ENCODE measurements around the gene PLD3.
"Not testable (repeated sequence)": the region's sequence is repeated elsewhere in the genome, so short reads cannot be mapped to it uniquely, and the experiment has no call there.

PLD3 gene

DNA sequence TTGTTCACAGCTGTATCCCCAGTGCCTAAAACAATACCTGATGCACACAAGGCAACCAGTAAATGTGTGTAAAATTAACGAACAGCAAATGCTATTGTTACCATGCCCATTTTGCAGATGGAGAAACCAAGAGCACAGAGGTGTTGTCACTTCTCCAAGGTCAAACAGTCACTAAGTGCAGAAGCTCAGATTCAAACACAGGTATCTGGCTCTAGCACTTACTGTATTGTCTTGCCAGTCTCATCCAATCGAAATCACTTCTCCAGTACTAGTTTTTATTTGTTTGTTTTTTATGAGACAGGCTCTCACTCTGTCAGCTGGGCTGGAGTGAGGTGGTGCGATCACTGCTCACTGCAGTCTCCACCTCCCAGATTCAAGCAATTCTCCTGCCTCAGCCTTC, 13.7 kb downstream of the PLD3 start:
- Histone ChIP-seq H3K4me1 (ENCODE audit: control insufficient read depth, insufficient read depth, low read length) (no peaks in the 10 kb centered on the region), H3K9me3 (ENCODE audit: control insufficient read depth, low read length) (no peaks in the 10 kb centered on the region), H3K36me3 (ENCODE audit: control insufficient read depth, insufficient read depth, low read length) (no peaks in the 10 kb centered on the region), H3K27me3 (ENCODE audit: control insufficient read depth, insufficient read depth, low read length, poor library complexity, severe bottlenecking) (no peaks in the 10 kb centered on the region), H3K27ac (ENCODE audit: insufficient read depth, low read depth, low read length, poor library complexity, severe bottlenecking) (no peak overlapping the region), H3K4me3 (ENCODE audit: insufficient read depth, low read depth, low read length) (no peak overlapping the region)
- WGBS, 2 experiments = 90 to 91% methylated on average over 3 of the region's 3 CpGs

DNA sequence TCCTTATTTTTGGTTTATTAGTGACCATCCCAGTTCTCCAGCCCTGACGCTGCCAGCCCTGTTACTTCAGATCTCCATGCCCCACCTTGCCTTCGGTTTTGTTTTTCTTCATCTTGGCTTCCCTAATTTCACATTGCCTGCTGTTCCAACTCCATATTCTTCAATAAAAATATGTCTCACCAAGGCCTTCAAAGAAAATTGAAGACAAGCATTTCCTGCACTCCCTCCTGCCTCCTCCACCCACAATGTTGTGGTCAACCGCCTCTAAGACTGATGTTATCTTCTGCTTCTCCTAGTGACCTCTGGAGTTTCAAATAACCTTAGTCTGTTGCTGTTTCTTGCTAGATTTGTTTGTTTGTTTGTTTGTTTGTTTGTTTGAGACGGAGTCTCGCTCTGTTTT, 14.6 kb downstream of the PLD3 start:
- Histone ChIP-seq H3K36me3 (ENCODE audit: control insufficient read depth, insufficient read depth, low read length) (peaks cover 3% of the 10 kb centered on the region), H3K4me1 (ENCODE audit: control insufficient read depth, insufficient read depth, low read length) (no peaks in the 10 kb centered on the region), H3K27me3 (ENCODE audit: control insufficient read depth, insufficient read depth, low read length, poor library complexity, severe bottlenecking) (no peaks in the 10 kb centered on the region), H3K27ac (ENCODE audit: insufficient read depth, low read depth, low read length, poor library complexity, severe bottlenecking) (no peak overlapping the region), H3K9me3 (ENCODE audit: control insufficient read depth, low read length) (no peaks in the 10 kb centered on the region), H3K4me3 (ENCODE audit: insufficient read depth, low read depth, low read length) (no peak overlapping the region)
- WGBS, 2 experiments = 90 to 95% methylated on average over 5 of the region's 5 CpGs

DNA sequence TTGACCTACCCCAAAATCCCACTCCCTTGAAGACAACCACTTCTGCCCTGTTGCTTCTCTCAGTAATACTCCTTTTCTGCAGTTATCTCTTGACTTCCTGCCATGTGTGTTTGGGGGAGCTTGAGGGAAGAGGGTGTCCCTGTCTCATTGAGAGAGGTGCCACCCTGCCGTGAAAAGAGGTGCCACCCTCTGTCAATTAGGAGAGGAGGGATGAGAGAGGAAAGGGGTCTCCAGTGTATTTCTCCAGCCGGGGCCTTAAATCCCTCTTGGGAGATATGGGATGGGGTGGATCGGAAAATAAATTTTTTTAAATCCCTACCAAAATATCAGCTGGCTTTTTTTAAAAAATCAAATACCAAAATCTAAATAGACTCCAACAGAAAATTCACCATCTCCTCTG, 16.5 kb downstream of the PLD3 start:
- no peaks in the 10 kb centered on the region for H3K4me1 ChIP-seq (ENCODE audit: control insufficient read depth, insufficient read depth, low read length)
- H3K27ac ChIP-seq (ENCODE audit: insufficient read depth, low read depth, low read length, poor library complexity, severe bottlenecking) = no peak overlapping the region
- peaks cover 12% of the 10 kb centered on the region for H3K36me3 ChIP-seq (ENCODE audit: control insufficient read depth, insufficient read depth, low read length)
- no peaks in the 10 kb centered on the region for H3K27me3 ChIP-seq (ENCODE audit: control insufficient read depth, insufficient read depth, low read length, poor library complexity, severe bottlenecking)
- H3K4me3 ChIP-seq (ENCODE audit: insufficient read depth, low read depth, low read length) = no peak overlapping the region
- no peaks in the 10 kb centered on the region for H3K9me3 ChIP-seq (ENCODE audit: control insufficient read depth, low read length)
- 83 to 87% methylated on average over 2 to 3 of the region's 3 CpGs for WGBS, 2 experiments

DNA sequence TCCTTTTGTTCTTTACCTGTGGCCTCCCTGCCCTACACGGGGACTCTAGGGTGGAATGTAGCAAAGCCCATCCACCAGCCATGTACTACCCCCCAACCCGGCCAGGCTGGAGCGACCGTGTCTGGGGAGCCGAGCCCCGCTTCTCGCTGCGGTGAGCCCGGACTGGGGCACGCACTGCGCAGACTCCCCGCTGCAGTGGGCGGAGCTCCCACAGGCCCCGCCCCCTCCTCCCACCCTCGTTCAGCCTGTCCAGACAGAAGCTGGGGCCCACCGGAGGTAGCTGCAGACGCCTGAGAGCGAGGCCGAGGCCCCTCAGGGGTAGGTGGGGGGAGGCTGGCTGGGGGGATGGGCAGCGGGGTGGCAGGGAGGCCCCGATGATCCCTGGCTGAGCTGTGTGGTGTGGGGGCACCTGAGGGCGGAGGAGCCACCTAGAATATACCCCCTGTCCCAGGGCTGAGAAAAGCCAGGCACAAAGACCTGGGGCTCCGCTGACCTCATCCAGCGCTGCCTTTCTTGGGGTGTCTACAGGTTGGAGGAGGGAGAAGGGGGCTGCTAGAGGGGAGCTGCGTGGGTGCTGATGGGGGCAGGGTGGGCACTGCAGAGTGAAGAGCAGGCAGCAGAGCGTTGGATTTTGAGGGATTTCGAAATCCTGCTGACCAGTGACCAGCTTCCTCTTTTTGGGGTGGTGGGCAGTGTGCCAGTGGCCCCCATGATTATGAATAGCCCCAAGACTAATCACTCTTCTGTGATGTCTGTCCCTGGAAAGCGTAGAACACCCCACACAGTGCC, 17.3 kb downstream of the PLD3 start:
- WGBS, 2 experiments = 4 to 6% methylated on average over 28 of the region's 28 CpGs

DNA sequence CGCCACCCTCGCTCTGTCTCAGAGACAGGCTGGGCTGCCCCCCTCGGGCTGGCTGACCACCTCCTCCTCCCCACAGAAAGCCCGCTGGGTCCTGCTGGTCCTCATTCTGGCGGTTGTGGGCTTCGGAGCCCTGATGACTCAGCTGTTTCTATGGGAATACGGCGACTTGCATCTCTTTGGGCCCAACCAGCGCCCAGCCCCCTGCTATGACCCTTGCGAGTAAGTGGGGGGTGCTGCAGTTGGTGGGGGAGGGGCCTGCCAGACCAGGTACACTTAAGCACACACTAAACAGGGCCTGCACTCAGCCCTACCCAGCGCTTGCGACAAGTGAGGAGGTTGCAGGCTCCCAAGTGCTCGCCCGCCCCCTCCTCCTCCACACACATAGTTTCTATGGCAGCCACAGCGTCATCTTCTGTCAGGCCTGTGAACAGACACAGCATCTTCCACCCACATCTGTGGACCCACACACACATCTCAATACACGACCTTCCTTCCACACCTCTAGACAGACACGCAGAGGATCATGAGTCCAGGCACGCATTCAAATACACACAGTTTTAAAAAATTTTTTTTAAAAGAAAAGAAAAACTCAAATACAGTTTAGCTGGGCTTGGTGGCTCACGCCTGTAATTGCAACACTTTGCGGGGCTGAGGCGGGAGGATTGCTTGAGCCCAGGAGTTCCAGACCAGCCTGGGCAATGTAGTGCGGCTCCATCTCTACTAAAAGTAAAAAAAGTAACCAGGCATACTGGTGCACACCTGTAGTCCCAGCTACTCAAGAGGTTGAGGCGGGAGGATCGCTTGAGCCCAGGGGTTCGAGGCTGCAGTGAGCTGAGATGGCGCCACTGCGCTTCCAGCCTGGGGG, 18.4 kb downstream of the PLD3 start:
- H3K27me3 ChIP-seq (ENCODE audit: control insufficient read depth, insufficient read depth, low read length, poor library complexity, severe bottlenecking) = no peaks in the 10 kb centered on the region
- H3K4me3 ChIP-seq (ENCODE audit: insufficient read depth, low read depth, low read length) = peak overlapping the region; percentile 45
- no peaks in the 10 kb centered on the region for H3K9me3 ChIP-seq (ENCODE audit: control insufficient read depth, low read length)
- H3K27ac ChIP-seq (ENCODE audit: insufficient read depth, low read depth, low read length, poor library complexity, severe bottlenecking) = no peak overlapping the region
- H3K36me3 ChIP-seq (ENCODE audit: control insufficient read depth, insufficient read depth, low read length) = peaks cover 12% of the 10 kb centered on the region
- 39 to 43% methylated on average over 27 of the region's 27 CpGs for WGBS, 2 experiments
- H3K4me1 ChIP-seq (ENCODE audit: control insufficient read depth, insufficient read depth, low read length) = no peaks in the 10 kb centered on the region

More for the DNA sequence above, 17.3 kb downstream of the PLD3 start:
- Histone ChIP-seq H3K27ac (ENCODE audit: insufficient read depth, low read depth, low read length, poor library complexity, severe bottlenecking) (no peak overlapping the region), H3K4me1 (ENCODE audit: control insufficient read depth, insufficient read depth, low read length) (no peaks in the 10 kb centered on the region), H3K4me3 (ENCODE audit: insufficient read depth, low read depth, low read length) (peak overlapping the region; percentile 45), H3K9me3 (ENCODE audit: control insufficient read depth, low read length) (no peaks in the 10 kb centered on the region), H3K36me3 (ENCODE audit: control insufficient read depth, insufficient read depth, low read length) (peaks cover 12% of the 10 kb centered on the region), H3K27me3 (ENCODE audit: control insufficient read depth, insufficient read depth, low read length, poor library complexity, severe bottlenecking) (no peaks in the 10 kb centered on the region)

DNA sequence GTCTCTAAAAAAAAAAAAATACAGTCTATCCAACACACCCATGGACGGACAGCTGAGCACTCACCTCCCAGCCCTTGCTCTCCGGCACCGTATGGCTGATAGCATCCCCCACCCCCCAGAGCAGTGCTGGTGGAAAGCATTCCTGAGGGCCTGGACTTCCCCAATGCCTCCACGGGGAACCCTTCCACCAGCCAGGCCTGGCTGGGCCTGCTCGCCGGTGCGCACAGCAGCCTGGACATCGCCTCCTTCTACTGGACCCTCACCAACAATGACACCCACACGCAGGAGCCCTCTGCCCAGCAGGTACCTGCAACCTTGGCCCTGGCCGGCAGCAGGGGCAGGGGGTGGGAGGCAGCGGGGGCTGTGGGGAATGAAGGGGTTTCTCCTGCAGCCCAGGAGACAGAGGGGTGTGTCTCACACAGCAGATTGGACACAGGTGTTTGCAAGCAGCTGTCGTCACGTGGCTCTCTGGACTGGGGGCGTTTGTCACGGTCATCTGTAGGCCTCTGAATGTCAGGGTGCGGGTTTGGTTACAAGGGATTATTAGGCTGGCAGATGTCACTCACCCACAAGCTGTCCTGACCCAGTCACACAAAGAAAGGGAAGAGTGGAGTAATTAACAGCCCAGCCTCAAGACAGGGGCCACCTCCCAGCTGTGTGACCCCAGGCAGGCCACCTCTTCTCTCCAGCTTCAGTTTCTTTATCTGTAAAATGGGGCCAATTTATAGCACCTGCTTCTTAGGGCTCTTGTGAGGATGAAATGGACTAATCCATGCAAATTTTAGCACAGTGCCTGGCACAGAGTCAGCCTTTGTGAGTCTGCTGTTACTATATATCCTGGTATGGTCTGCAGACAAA, 19.3 kb downstream of the PLD3 start:
- 86 to 87% methylated on average over 16 of the region's 16 CpGs for WGBS, 2 experiments
- Histone ChIP-seq H3K27ac (ENCODE audit: insufficient read depth, low read depth, low read length, poor library complexity, severe bottlenecking) (no peak overlapping the region), H3K4me1 (ENCODE audit: control insufficient read depth, insufficient read depth, low read length) (no peaks in the 10 kb centered on the region), H3K27me3 (ENCODE audit: control insufficient read depth, insufficient read depth, low read length, poor library complexity, severe bottlenecking) (no peaks in the 10 kb centered on the region), H3K9me3 (ENCODE audit: control insufficient read depth, low read length) (no peaks in the 10 kb centered on the region), H3K4me3 (ENCODE audit: insufficient read depth, low read depth, low read length) (no peak overlapping the region), H3K36me3 (ENCODE audit: control insufficient read depth, insufficient read depth, low read length) (peaks cover 12% of the 10 kb centered on the region)

DNA sequence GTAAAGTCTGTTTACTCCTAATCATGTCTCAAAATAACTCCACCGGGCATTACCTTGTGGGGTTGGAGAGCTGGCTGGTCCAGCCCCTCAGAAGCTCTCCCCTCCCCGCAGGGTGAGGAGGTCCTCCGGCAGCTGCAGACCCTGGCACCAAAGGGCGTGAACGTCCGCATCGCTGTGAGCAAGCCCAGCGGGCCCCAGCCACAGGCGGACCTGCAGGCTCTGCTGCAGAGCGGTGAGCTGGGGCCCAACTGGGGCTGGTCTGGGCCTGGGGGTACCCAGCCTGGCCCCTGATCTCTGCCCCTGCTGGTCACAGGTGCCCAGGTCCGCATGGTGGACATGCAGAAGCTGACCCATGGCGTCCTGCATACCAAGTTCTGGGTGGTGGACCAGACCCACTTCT, 21.3 kb downstream of the PLD3 start:
- H3K36me3 ChIP-seq (ENCODE audit: control insufficient read depth, insufficient read depth, low read length) = peaks cover 22% of the 10 kb centered on the region
- no peaks in the 10 kb centered on the region for H3K27me3 ChIP-seq (ENCODE audit: control insufficient read depth, insufficient read depth, low read length, poor library complexity, severe bottlenecking)

DNA sequence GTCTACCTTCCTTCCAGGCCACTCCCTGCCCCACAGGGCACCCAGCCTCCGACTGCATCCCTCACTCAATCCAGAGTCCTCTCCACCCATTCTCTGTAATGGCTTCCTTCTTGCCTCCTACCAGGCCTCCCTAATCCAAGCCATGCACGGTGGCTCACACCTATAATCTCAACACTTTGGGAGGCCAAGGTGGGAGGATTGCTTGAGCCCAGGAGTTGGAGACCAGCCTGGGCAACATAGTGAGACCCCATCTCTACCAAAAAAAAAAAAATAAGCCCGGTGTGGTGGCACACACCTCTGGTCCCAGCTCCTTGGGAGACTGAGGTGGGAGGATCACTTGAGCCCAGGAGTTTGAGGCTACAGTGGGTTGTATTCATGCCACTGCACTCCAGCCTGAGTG, 21.8 kb downstream of the PLD3 start:
- H3K9me3 ChIP-seq (ENCODE audit: control insufficient read depth, low read length) = not testable (repeated sequence)
- 88 to 91% methylated on average over 3 of the region's 3 CpGs for WGBS, 2 experiments

More for the DNA sequence above, 21.3 kb downstream of the PLD3 start:
- Histone ChIP-seq H3K4me1 (ENCODE audit: control insufficient read depth, insufficient read depth, low read length) (no peaks in the 10 kb centered on the region), H3K4me3 (ENCODE audit: insufficient read depth, low read depth, low read length) (no peak overlapping the region), H3K27ac (ENCODE audit: insufficient read depth, low read depth, low read length, poor library complexity, severe bottlenecking) (no peak overlapping the region), H3K9me3 (ENCODE audit: control insufficient read depth, low read length) (no peaks in the 10 kb centered on the region)
- WGBS, 2 experiments = 96% methylated on average over 12 of the region's 12 CpGs

GRCh38 chr19:40370997-40371801, 22.7 kb downstream of the PLD3 start:
- Histone ChIP-seq H3K36me3 (ENCODE audit: control insufficient read depth, insufficient read depth, low read length) (peaks cover 22% of the 10 kb centered on the region), H3K27ac (ENCODE audit: insufficient read depth, low read depth, low read length, poor library complexity, severe bottlenecking) (no peak overlapping the region), H3K4me1 (ENCODE audit: control insufficient read depth, insufficient read depth, low read length) (no peaks in the 10 kb centered on the region), H3K9me3 (ENCODE audit: control insufficient read depth, low read length) (no peaks in the 10 kb centered on the region), H3K27me3 (ENCODE audit: control insufficient read depth, insufficient read depth, low read length, poor library complexity, severe bottlenecking) (no peaks in the 10 kb centered on the region), H3K4me3 (ENCODE audit: insufficient read depth, low read depth, low read length) (no peak overlapping the region)
- WGBS, 2 experiments = 93 to 97% methylated on average over 7 of the region's 7 CpGs

More for the DNA sequence above, 21.8 kb downstream of the PLD3 start:
- H3K27me3 ChIP-seq (ENCODE audit: control insufficient read depth, insufficient read depth, low read length, poor library complexity, severe bottlenecking); H3K4me3 ChIP-seq (ENCODE audit: insufficient read depth, low read depth, low read length); H3K4me1 ChIP-seq (ENCODE audit: control insufficient read depth, insufficient read depth, low read length); H3K27ac ChIP-seq (ENCODE audit: insufficient read depth, low read depth, low read length, poor library complexity, severe bottlenecking): not testable (repeated sequence)
- peaks cover 22% of the 10 kb centered on the region for H3K36me3 ChIP-seq (ENCODE audit: control insufficient read depth, insufficient read depth, low read length)

All from ectodermal cell (in vitro differentiated cells).